HG02798 (cell line): ENCODE results near the gene CMTM5.
"Not testable (repeated sequence)": the region's sequence is repeated elsewhere in the genome, so short reads cannot be mapped to it uniquely, and the experiment has no call there.

Experiments used
- ATAC-seq: cut with Tn5 transposase; IDR thresholded peaks from one replicate; pipeline ENCODE4 v1.9.1; 2021; ENCODE audit warnings: mild to moderate bottlenecking; ENCODE audit not compliant: unreplicated experiment, poor library complexity

CMTM5 gene

GRCh38 chr14:23392613-23393012 lies 15.8 kb downstream of the CMTM5 start:
- ATAC-seq = no peak

GRCh38 chr14:23396126-23396525 lies 19.3 kb downstream of the CMTM5 start:
- no peak for ATAC-seq

- ATAC-seq = no peak
These were observed 20.0 kb downstream of the CMTM5 start for GRCh38 chr14:23396781-23397407.

- ATAC-seq = no peak
These were observed 21.5 kb downstream of the CMTM5 start for GRCh38 chr14:23398348-23398747.

- ATAC-seq = no peak
These were observed 22.3 kb downstream of the CMTM5 start for GRCh38 chr14:23399136-23399535.

GRCh38 chr14:23399591-23399990 lies 22.7 kb downstream of the CMTM5 start:
- no peak for ATAC-seq

GRCh38 chr14:23400496-23401149 lies 23.8 kb downstream of the CMTM5 start:
- ATAC-seq = not testable (repeated sequence)

GRCh38 chr14:23401291-23401690 lies 24.4 kb downstream of the CMTM5 start:
- ATAC-seq = no peak

GRCh38 chr14:23402296-23403138 lies 25.7 kb downstream of the CMTM5 start:
- no peak for ATAC-seq

- ATAC-seq = no peak
These were observed 26.2 kb downstream of the CMTM5 start for GRCh38 chr14:23403139-23403438.

GRCh38 chr14:23403908-23404307 lies 27.1 kb downstream of the CMTM5 start:
- ATAC-seq = no peak

- no peak for ATAC-seq
These were observed 27.6 kb downstream of the CMTM5 start for GRCh38 chr14:23404331-23404900.

GRCh38 chr14:23405096-23405495 lies 28.2 kb downstream of the CMTM5 start:
- ATAC-seq = no peak

- no peak for ATAC-seq
These were observed 28.7 kb downstream of the CMTM5 start for GRCh38 chr14:23405516-23406025.

GRCh38 chr14:23406244-23406643 lies 29.4 kb downstream of the CMTM5 start:
- no peak for ATAC-seq

- ATAC-seq = no peak
These were observed 30.0 kb downstream of the CMTM5 start for GRCh38 chr14:23406725-23407355.

- no peak for ATAC-seq
These were observed 30.9 kb downstream of the CMTM5 start, which contains the start of gene MYH6 for GRCh38 chr14:23407516-23408306. Gene MYH6 (minus strand): TSS chr14:23408273. CDS start chr14:23407223, 1,050 bp downstream.

- ATAC-seq = no peak
These were observed 31.4 kb downstream of the CMTM5 start for GRCh38 chr14:23408307-23408630.

- ATAC-seq = no peak
These were observed 32.6 kb downstream of the CMTM5 start for GRCh38 chr14:23409475-23409874.
